AG04449 (cell line): ENCODE results near the gene HSPA9.

ENCODE experiments used
- CTCF ChIA-PET: fragments of 350-600 bp; formaldehyde crosslinking; extraction: SDS; loops from one replicate; lab custom pipeline; 2021; ENCODE audit warnings: antibody characterized with exemption; lab: Yijun Ruan, JAX
- POLR2A ChIA-PET: fragments of 400-600, 350-600 bp; formaldehyde crosslinking; extraction: SDS; loops from one replicate; lab custom pipeline; 2020; ENCODE audit warnings: antibody characterized with exemption, inconsistent platforms; lab: Yijun Ruan, JAX
- DNase-seq: peaks from one replicate; pipeline ENCODE4 v3.0.0-alpha.2; 2010; ENCODE audit warnings: low read depth, low spot score
- H3K4me3 ChIP-seq: 2 replicates; pipeline ENCODE4 v1.5.1; 2011; ENCODE audit warnings: low read depth, mild to moderate bottlenecking, control low read depth, low read length
- CTCF ChIP-seq: IDR thresholded peaks from one replicate; pipeline ENCODE4 v1.5.1; 2011; ENCODE audit warnings: mild to moderate bottlenecking, moderate library complexity, low read length, control low read depth, inconsistent platforms; ENCODE audit not compliant: insufficient read depth; ENCODE audit errors: missing control alignments

HSPA9 gene

GRCh38 chr5:138575194-138576015 lies at the start of gene HSPA9:
Gene HSPA9 (minus strand): TSS chr5:138575401. CDS start chr5:138575318, 83 bp downstream.
- POLR2A ChIA-PET = interaction anchor here (0.6 to 1.7 kb wide), 8 partner anchors 22 to 766 kb away, joined by 3 to 7 read pairs (median 3); partner anchors contain the start of genes CTNNA1, EGR1, ETF1 and MATR3
- TF ChIP-seq CTCF = no peak
- DNase-seq = peak; percentile 98
- CTCF ChIA-PET = interaction anchor here (0.7 to 2.2 kb wide), 8 partner anchors 9 to 701 kb away, joined by 3 to 12 read pairs (median 3); no protein-coding TSS in a partner anchor
- peak within 1 kb of the TSS; percentile 96 for H3K4me3 ChIP-seq

GRCh38 chr5:138623053-138623452 lies 47.9 kb upstream of the HSPA9 start:
- H3K4me3 ChIP-seq = no peak overlapping the region
- CTCF ChIA-PET = interaction anchor here (1.0 to 2.6 kb wide), 2 partner anchors 18 to 22 kb away, joined by 3 to 8 read pairs; no protein-coding TSS in a partner anchor
- POLR2A ChIA-PET = no interaction called here
- no peak for DNase-seq
- TF ChIP-seq CTCF = no peak

- no peak for DNase-seq
- POLR2A ChIA-PET = no interaction called here
- H3K4me3 ChIP-seq = no peak overlapping the region
- no peak for TF ChIP-seq CTCF
- CTCF ChIA-PET = interaction anchor here (2.4 kb wide), 1 partner anchor 43 kb away, joined by 7 read pairs; no protein-coding TSS in a partner anchor
These were observed 46.9 kb upstream of the HSPA9 start for GRCh38 chr5:138622051-138622450.

GRCh38 chr5:138620663-138621224 lies 45.5 kb upstream of the HSPA9 start:
- ChIA-PET CTCF (interaction anchor here (2.0 to 2.4 kb wide), 2 partner anchors 20 to 41 kb away, joined by 5 to 7 read pairs; no protein-coding TSS in a partner anchor), POLR2A (no interaction called here)
- no peak for TF ChIP-seq CTCF
- no peak for DNase-seq
- no peak overlapping the region for H3K4me3 ChIP-seq

- TF ChIP-seq CTCF = no peak
- DNase-seq = no peak
- CTCF ChIA-PET = no interaction called here
- H3K4me3 ChIP-seq = no peak overlapping the region
- POLR2A ChIA-PET = no interaction called here
These were observed 41.3 kb upstream of the HSPA9 start for GRCh38 chr5:138616508-138616907.

- ChIA-PET POLR2A (no interaction called here), CTCF (interaction anchor here (1.7 to 1.8 kb wide), 2 partner anchors 26 to 36 kb away, joined by 5 to 10 read pairs; no protein-coding TSS in a partner anchor)
- DNase-seq = no peak
- no peak overlapping the region for H3K4me3 ChIP-seq
- TF ChIP-seq CTCF = no peak
These were observed 40.3 kb upstream of the HSPA9 start for GRCh38 chr5:138615461-138615860.
